A673 (cell line): ENCODE measurements around the gene MANSC4.

Experiments
- CTCF ChIP-seq: fragments of 300-800, 200-600 bp; sonication (generic); conservative IDR thresholded peaks from 2 replicates; pipeline ENCODE4 v1.5.1; 2017; ENCODE audit warnings: low read depth, mild to moderate bottlenecking, antibody characterized with exemption, low read length, moderate library complexity, mixed read lengths
- EZH2 ChIP-seq: fragments of 200-600 bp; sonication (generic); IDR thresholded peaks from 2 replicates; pipeline ENCODE4 v1.6.1; 2017; ENCODE audit warnings: borderline replicate concordance, low read depth, mild to moderate bottlenecking, mixed read lengths, antibody characterized with exemption, low read length; ENCODE audit not compliant: poor library complexity, severe bottlenecking

GRCh38 chr12:27807063-27807703 is 27.1 kb upstream of the MANSC4 start:
- TF ChIP-seq CTCF (no peak), EZH2 (no peak)
